ENCODE results near the gene NUDT14.

The NUDT14 gene

GRCh38 chr14:105172476-105172875 is 8.6 kb downstream of the NUDT14 start:
- DNase-seq = no peak

- no peak for DNase-seq
Measured at GRCh38 chr14:105171004-105171673, 10.0 kb downstream of the NUDT14 start.

GRCh38 chr14:105169776-105170655 is 11.1 kb downstream of the NUDT14 start:
- DNase-seq = no peak

- peak; percentile 65 for DNase-seq
Measured at GRCh38 chr14:105168979-105169507, 12.1 kb downstream of the NUDT14 start.

GRCh38 chr14:105168496-105168978 is 12.6 kb downstream of the NUDT14 start, which contains the start of gene JAG2:
Gene JAG2 (minus strand): TSS chr14:105168776. CDS start chr14:105168420, 356 bp downstream.
- no peak for DNase-seq

GRCh38 chr14:105168093-105168420 is 13.1 kb downstream of the NUDT14 start:
- no peak for DNase-seq

GRCh38 chr14:105167303-105168092 is 13.6 kb downstream of the NUDT14 start:
- DNase-seq = no peak

GRCh38 chr14:105166571-105167302 is 14.4 kb downstream of the NUDT14 start:
- no peak for DNase-seq

- no peak for DNase-seq
Measured at GRCh38 chr14:105165761-105166485, 15.2 kb downstream of the NUDT14 start.

- no peak for DNase-seq
Measured at GRCh38 chr14:105165134-105165704, 15.9 kb downstream of the NUDT14 start.

GRCh38 chr14:105163040-105163742 is 17.9 kb downstream of the NUDT14 start:
- DNase-seq = no peak

- DNase-seq = no peak
Measured at GRCh38 chr14:105162669-105162979, 18.5 kb downstream of the NUDT14 start.

- no peak for DNase-seq
Measured at GRCh38 chr14:105161964-105162668, 19.0 kb downstream of the NUDT14 start.

GRCh38 chr14:105161309-105161708 is 19.8 kb downstream of the NUDT14 start:
- DNase-seq = no peak

GRCh38 chr14:105160776-105161175 is 20.3 kb downstream of the NUDT14 start:
- no peak for DNase-seq

GRCh38 chr14:105159344-105159743 is 21.8 kb downstream of the NUDT14 start:
- no peak for DNase-seq

GRCh38 chr14:105158794-105159193 is 22.3 kb downstream of the NUDT14 start:
- DNase-seq = no peak

GRCh38 chr14:105157872-105158271 is 23.2 kb downstream of the NUDT14 start:
- no peak for DNase-seq

- no peak for DNase-seq
Measured at GRCh38 chr14:105156414-105157375, 24.4 kb downstream of the NUDT14 start.

Measured in KG1 (cell line).